ENCODE measurements around the gene SORCS2.

DNA sequence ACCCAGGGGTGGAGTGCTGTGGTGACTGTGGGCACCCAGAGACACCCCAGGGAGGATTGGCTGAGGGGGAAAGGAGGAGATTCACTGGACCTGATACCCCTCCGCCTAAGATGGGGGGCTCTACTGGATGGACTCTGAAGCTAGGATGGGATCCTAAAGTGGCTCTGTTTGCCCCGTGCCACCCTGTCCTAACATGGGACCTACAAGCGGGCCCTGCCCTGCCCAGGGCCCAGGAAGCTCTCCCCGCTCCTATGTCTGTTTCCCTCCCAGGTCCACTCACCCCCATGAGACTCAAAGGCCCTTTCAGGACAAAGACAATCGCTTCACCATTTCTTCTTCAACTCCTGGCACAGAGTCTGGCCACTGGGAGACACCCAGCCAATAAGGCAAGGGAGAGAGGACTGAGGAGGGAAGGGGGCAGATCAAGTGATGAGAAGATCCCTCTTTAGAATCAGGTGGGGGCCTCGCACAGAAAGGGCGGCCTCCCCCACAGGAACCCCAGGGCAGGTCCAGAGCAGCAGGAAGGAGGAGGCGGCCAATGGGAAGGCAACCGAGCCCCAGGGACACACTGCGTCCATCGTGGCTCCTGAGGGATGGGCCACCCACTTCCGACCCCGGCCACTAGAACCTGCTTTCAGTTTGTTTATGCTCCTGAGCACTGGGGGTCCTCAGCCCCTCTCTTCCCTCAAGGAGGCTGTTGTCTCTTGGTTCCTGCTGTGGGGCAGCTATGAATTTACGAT, 592.0 kb downstream of the SORCS2 start:
- TF ChIP-seq BRCA1 (IDR thresholded peaks at IDR 0.05; ENCODE audit: low read depth, low read length) (no peak), SIN3A (conservative IDR thresholded peaks at IDR 0.05 in 1 of 2, IDR thresholded peaks at IDR 0.05 in 1 of 2; ENCODE audit: low read depth in 1 of 2, low read length in 2 of 2) (no peak), GTF2F1 (IDR thresholded peaks at IDR 0.05; ENCODE audit: borderline replicate concordance, low read depth, low read length) (no peak), SAP30 (IDR thresholded peaks at IDR 0.05; ENCODE audit: insufficient read depth, insufficient replicate concordance, low read length) (no peak), CBX5 (IDR thresholded peaks at IDR 0.05; ENCODE audit: low read depth, low read length) (no peak)
